Naive B cell (primary cell): ENCODE data around the gene TMEM9. TPM values are rescaled to one million over a fixed set of nuclear protein-coding genes. Genes with fewer than 3 reads are reported as not detected.

ENCODE experiments used
- ATAC-seq, 2 donors: fragments of 150-1000 bp; cut with Tn5 transposase; 2 replicates each; pipeline ENCODE4 v1.10.0; 2021; ENCODE audit warnings: low read depth in 2 of 2, mild to moderate bottlenecking in 2 of 2, moderate library complexity in 2 of 2
- DNase-seq: peaks from one replicate; pipeline ENCODE4 v3.0.0; 2022
- H3K27ac Mint-ChIP-seq, 6 donors: one replicate each; pipeline ENCODE4 v1.8.0; 2020 to 2022; ENCODE audit warnings: mild to moderate bottlenecking in 6 of 6, mixed read lengths in 6 of 6, moderate library complexity in 5 of 6, inconsistent platforms in 2 of 6
- H3K27me3 Mint-ChIP-seq, 3 donors: one replicate each; pipeline ENCODE4 v1.8.0; 2021 to 2022; ENCODE audit warnings: mixed read lengths in 3 of 3, mild to moderate bottlenecking in 1 of 3
- H3K36me3 Mint-ChIP-seq, 2 donors: one replicate each; pipeline ENCODE4 v1.8.0; 2020 to 2022; ENCODE audit warnings: mixed read lengths in 2 of 2, inconsistent platforms in 1 of 2, mild to moderate bottlenecking in 1 of 2
- H3K4me1 Mint-ChIP-seq, 3 donors: one replicate each; pipeline ENCODE4 v1.8.0; 2020 to 2022; ENCODE audit warnings: mixed read lengths in 3 of 3, inconsistent platforms in 1 of 3, mild to moderate bottlenecking in 1 of 3, moderate library complexity in 1 of 3
- H3K4me3 Mint-ChIP-seq, 8 donors: one replicate each; pipeline ENCODE4 v1.8.0; 2020 to 2022; ENCODE audit warnings: mild to moderate bottlenecking in 8 of 8, mixed read lengths in 8 of 8, moderate library complexity in 8 of 8, inconsistent platforms in 2 of 8
- H3K9me3 Mint-ChIP-seq, 7 donors: one replicate each; pipeline ENCODE4 v1.8.0; 2020 to 2022; ENCODE audit warnings: mixed read lengths in 7 of 7, mild to moderate bottlenecking in 5 of 7, inconsistent platforms in 2 of 7, moderate library complexity in 1 of 7
- polyA plus RNA-seq, 6 donors: library from polyadenylated mRNA; unstranded; fragments of 300-500 nt; fragmentation: Illumina TruSeq; gene quantifications; one replicate each; pipeline ENCODE4 v1.2.3, GENCODE V29; 2021; ENCODE audit warnings: low read depth in 6 of 6

The TMEM9 gene
- polyA plus RNA-seq, 6 donors from 2014 or later: 24.6 to 43.5 (median 31.4) TPM

DNA sequence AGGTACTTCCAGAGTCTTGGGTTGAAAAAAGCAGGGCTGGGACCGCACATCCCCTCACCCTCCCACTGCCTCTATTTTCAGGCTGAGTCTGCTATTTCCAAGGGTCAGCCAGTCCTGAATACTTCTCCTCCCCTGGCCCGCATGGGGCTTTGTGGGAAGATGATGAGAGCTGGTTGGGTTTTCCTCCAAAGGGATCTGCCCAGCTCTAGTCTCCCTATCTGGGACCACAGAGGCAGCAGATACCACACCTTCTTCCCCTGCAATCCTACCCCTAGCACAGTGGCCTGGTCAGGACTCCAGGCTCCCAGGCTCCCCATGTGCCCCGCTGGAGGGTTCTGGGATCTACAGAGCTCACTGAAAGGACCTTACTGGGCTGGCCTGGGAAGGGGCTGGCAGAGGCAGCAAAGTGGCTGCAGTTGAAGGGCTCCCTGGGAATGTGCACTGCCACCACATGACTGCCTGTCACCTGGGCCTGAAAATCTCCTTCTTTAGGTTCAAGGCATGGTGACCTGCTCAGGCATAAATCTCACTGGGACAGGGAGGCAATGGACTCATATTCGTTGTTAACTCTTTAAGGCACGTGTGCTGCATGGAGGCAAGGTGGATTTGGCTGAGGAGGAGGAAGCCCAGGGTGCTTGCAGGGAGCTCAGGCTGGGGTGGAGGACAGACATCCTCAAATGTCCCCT lies 55.1 kb downstream of the TMEM9 start:
- Mint-ChIP-seq H3K27ac (no peak overlapping the region), H3K4me1 (peaks cover 2 to 7% (median 4%) of the 10 kb centered on the region in 3 donors), H3K27me3 (peaks cover 0 to 19% (median 7%) of the 10 kb centered on the region in 3 donors), H3K9me3 (no peaks in the 10 kb centered on the region), H3K36me3 (no peaks in the 10 kb centered on the region), H3K4me3 (no peak overlapping the region)
- no peak for ATAC-seq
- no peak for DNase-seq

DNA sequence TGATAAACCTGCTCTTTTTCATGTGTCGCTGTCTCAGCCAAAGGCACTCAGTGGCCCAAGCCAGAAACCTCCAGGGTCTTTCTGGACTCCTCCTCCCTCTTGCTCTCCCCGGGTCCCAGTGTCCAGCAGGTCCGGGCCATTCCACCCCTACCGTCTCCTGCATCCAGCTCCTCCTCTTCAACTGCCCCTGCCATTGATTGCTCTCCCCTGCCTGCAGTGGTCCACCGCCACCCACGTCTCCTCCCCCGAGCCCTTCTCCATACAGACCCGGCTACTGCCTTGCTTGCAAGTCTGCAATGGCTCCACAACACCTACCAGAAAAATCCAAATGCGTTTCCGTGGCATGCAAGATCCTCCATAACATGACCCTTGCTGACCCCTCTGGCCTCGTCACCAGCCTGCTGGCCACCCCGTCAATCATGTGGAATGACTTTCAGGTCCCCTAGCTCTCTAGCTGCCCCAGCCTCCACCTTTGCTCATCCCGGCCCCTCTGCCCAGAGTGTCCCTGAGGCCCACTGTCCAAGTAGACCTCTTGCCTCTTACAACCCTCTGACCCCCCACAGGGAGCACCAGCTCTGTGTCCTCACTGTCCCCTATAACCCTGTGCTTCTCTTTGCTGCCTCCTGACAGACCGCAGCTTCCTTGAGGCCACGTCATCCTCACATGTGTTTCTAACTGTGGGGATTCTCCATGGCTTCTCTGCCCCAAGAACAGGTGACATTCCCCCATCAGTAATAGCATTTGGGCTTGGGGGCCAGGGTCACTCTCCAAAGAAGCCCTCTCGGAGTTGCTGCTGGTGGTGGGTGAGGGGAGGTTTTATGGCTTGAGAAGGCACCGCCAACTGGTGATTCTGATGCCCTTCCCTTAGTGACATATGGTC lies 57.1 kb downstream of the TMEM9 start:
- H3K27me3 Mint-ChIP-seq: peaks cover 0 to 19% (median 7%) of the 10 kb centered on the region in 3 donors
- H3K36me3 Mint-ChIP-seq: no peaks in the 10 kb centered on the region
- H3K4me1 Mint-ChIP-seq: peaks cover 2 to 7% (median 4%) of the 10 kb centered on the region in 3 donors
- no peaks in the 10 kb centered on the region for H3K9me3 Mint-ChIP-seq
- ATAC-seq (no peak), DNase-seq (no peak)
- H3K27ac Mint-ChIP-seq: peak overlapping the region in 3 of 6 donors; percentile 1 to 45 (median 33)
- H3K4me3 Mint-ChIP-seq: no peak overlapping the region

DNA sequence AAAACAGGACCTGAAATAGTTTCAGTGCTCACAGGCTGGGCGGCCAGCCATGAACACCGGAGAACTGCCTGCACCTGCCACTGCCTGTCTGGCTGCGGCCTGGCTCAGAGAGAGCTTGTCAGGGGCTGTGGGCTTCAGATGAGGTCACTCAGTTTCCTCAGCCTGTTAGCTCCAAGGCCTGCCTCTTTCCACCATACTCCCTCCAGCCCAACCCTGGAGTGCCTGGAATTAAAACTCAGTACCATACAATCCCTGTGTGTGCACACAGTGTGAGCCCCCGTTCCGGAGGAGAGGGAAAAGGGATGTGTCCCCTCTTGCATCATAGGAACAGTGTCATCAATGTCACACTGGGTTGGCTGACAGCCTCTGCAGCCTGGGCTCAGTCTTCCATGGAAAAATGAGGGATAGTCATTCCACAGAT lies 58.2 kb downstream of the TMEM9 start:
- peak; percentile 20 for DNase-seq
- no peaks in the 10 kb centered on the region for H3K9me3 Mint-ChIP-seq
- H3K27ac Mint-ChIP-seq: no peak overlapping the region
- H3K4me1 Mint-ChIP-seq: peaks cover 2 to 7% (median 4%) of the 10 kb centered on the region in 3 donors
- peak; percentile 75 for ATAC-seq
- H3K4me3 Mint-ChIP-seq: no peak overlapping the region
- H3K27me3 Mint-ChIP-seq: peaks cover 0 to 19% (median 12%) of the 10 kb centered on the region in 3 donors
- no peaks in the 10 kb centered on the region for H3K36me3 Mint-ChIP-seq

DNA sequence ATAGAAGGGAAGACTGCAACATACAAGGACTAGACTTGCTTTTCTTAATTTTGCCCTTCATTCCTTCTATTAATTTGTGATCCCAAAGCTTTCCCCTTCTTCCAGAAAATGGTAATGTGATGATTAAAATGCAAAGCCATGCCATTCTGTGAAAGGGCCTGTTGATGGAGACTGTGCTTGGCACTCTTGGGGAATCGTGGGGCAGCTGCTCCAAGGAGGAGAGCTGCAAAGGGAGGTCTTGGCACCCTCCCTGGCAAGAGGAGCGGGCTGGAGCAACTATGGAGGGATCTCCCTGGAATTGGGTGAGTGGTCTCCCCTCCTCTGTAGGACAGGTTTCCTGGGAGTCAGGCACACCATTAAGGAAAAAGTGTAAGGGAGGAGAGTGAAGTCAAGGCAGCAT lies 58.7 kb downstream of the TMEM9 start:
- Mint-ChIP-seq H3K27me3 (peaks cover 0 to 19% (median 12%) of the 10 kb centered on the region in 3 donors), H3K4me1 (peaks cover 2 to 7% (median 4%) of the 10 kb centered on the region in 3 donors), H3K4me3 (no peak overlapping the region), H3K36me3 (no peaks in the 10 kb centered on the region), H3K27ac (peak overlapping the region in 1 of 6 donors; percentile 29), H3K9me3 (no peaks in the 10 kb centered on the region)
- ATAC-seq: no peak
- no peak for DNase-seq

DNA sequence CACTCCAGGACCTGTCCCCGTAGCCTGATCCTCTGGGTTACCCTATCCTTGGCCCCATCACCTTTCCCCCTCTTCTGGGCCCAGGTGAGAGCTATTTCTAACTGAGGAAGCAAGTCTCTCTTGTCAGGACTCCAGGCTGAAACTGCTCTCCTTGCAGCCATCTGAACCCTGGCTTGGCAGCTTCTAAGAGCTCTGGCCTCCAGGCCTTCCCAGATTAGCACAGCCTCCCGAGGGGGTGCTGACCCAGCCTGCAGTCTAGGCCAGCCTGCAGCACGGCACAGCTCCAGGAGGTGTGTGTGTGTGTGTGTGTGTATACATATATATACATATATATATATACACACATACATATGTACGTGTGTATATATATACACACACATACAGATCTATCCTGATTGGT lies 59.4 kb downstream of the TMEM9 start:
- DNase-seq (no peak), ATAC-seq (no peak)
- H3K4me3 Mint-ChIP-seq: peak overlapping the region in 1 of 8 donors; percentile 16
- peaks cover 0 to 19% (median 12%) of the 10 kb centered on the region in 3 donors for H3K27me3 Mint-ChIP-seq
- H3K36me3 Mint-ChIP-seq: no peaks in the 10 kb centered on the region
- H3K4me1 Mint-ChIP-seq: peaks cover 2 to 7% (median 4%) of the 10 kb centered on the region in 3 donors
- no peaks in the 10 kb centered on the region for H3K9me3 Mint-ChIP-seq
- H3K27ac Mint-ChIP-seq: no peak overlapping the region

DNA sequence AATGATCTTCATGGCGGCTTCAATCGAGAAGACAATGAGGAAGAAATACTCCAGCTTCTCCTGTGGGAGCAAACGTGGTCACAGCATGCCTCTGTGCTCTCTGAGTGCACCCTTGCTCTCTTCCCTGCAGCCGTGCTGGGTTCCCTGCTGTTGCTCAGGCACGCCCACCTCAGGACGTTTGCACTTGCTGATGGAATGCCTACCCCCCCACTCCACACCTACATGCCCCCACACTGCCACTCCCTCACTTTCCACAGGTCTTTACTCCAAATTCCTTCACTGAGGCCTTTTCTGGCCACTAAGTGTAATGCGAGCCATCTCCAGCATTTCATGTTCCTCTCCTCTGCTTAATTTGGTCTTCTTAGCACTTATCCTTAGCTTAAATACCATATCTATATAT lies 60.3 kb downstream of the TMEM9 start:
- Mint-ChIP-seq H3K4me1 (peaks cover 2 to 7% (median 4%) of the 10 kb centered on the region in 3 donors), H3K4me3 (no peak overlapping the region), H3K27ac (no peak overlapping the region), H3K27me3 (peaks cover 0 to 12% (median 12%) of the 10 kb centered on the region in 3 donors), H3K9me3 (no peaks in the 10 kb centered on the region), H3K36me3 (no peaks in the 10 kb centered on the region)
- ATAC-seq (no peak), DNase-seq (no peak)

DNA sequence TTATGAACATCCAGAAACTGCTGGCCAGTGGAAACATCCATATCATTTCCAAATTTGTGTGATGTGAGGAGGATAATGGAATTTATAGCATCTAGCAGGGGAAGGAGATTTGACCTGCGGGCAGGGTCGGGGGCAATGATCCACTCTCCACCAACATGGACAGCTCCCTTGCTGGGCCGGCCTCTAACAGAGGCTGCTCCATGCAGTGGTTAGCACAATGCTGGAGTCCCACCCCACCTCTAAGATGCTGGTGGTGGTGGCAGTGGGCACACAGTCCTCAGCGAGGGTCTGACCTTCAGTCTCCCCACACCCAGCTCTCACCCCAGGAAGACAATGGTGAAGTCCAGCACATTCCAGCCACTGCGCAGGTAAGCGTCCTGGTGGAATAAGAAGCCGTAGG lies 60.7 kb downstream of the TMEM9 start:
- no peak overlapping the region for H3K4me3 Mint-ChIP-seq
- H3K27me3 Mint-ChIP-seq: peaks cover 0 to 12% (median 12%) of the 10 kb centered on the region in 3 donors
- H3K36me3 Mint-ChIP-seq: no peaks in the 10 kb centered on the region
- H3K9me3 Mint-ChIP-seq: no peaks in the 10 kb centered on the region
- no peak for ATAC-seq
- no peak overlapping the region for H3K27ac Mint-ChIP-seq
- no peak for DNase-seq
- peaks cover 2 to 7% (median 4%) of the 10 kb centered on the region in 3 donors for H3K4me1 Mint-ChIP-seq

DNA sequence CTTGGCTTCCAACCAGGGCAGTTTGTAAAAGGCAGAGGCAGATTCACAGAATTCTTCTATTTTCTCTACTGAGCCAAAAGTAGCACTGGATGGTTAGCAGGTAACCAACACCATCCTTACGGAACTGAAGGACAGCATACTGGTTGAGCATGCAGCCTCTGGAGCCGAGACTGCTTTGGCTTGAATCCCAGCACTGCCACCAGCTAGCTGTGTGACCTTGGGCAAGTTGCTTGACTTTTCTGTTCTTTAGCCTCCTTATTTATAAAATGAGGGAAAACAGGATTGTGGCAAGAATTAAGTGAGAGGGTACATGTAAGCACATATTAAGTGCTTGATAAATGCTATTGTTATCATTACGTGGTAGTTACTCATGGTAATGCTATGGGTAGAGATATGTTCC lies 61.5 kb downstream of the TMEM9 start:
- ATAC-seq (no peak), DNase-seq (no peak)
- Mint-ChIP-seq H3K36me3 (no peaks in the 10 kb centered on the region), H3K27ac (peak overlapping the region in 1 of 6 donors; percentile 50), H3K4me1 (peaks cover 2 to 7% (median 4%) of the 10 kb centered on the region in 3 donors), H3K9me3 (no peaks in the 10 kb centered on the region), H3K27me3 (peaks cover 5 to 18% (median 12%) of the 10 kb centered on the region in 3 donors), H3K4me3 (no peak overlapping the region)

DNA sequence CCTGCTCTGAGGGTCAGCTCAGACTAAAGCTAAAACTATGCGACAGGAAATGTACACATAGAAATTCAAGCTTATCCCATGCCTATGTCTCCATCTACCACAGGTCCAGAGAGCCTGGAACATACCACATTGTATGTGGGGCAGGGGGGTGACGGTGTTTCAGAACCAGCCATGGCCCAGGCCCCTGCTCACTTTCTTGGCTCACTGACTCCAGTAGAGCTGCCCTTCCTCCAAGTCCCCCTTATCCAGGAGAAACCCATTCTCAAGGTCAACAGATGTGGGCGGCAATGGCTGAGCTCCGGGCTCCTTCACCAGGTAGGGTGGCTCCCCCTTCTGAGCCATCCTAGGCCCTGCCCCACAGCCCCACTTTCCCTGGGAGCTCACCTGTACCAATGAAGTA lies 63.0 kb downstream of the TMEM9 start:
- Mint-ChIP-seq H3K4me3 (no peak overlapping the region), H3K27me3 (peaks cover 7 to 23% (median 8%) of the 10 kb centered on the region in 3 donors), H3K36me3 (no peaks in the 10 kb centered on the region), H3K4me1 (peaks cover 0 to 7% (median 2%) of the 10 kb centered on the region in 3 donors), H3K9me3 (no peaks in the 10 kb centered on the region), H3K27ac (no peak overlapping the region)
- DNase-seq (no peak), ATAC-seq (no peak)

DNA sequence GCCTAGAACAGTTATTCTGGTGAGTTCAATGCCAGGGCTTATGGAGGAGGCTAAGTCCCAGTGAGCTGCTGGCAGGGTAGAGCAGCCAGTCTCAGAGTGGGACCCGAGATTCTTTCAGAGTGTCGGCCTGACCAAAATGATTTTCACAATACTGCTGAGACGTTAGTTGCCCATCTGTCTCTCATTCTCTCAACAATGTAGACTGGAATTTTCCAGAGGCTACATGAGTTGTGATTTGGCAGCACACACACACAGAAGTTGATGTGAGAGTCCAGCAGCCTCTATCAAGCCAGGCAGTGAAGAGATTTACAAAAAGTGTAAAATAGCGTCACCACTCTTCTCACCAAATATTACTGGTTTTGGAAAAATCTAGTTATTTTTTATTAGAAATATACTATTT lies 63.7 kb downstream of the TMEM9 start:
- Mint-ChIP-seq H3K9me3 (no peaks in the 10 kb centered on the region), H3K4me1 (peaks cover 0 to under 1% (median 0%) of the 10 kb centered on the region in 3 donors), H3K27ac (no peak overlapping the region), H3K4me3 (no peak overlapping the region), H3K36me3 (no peaks in the 10 kb centered on the region), H3K27me3 (peaks cover 10 to 23% (median 14%) of the 10 kb centered on the region in 3 donors)
- no peak for DNase-seq
- no peak for ATAC-seq

DNA sequence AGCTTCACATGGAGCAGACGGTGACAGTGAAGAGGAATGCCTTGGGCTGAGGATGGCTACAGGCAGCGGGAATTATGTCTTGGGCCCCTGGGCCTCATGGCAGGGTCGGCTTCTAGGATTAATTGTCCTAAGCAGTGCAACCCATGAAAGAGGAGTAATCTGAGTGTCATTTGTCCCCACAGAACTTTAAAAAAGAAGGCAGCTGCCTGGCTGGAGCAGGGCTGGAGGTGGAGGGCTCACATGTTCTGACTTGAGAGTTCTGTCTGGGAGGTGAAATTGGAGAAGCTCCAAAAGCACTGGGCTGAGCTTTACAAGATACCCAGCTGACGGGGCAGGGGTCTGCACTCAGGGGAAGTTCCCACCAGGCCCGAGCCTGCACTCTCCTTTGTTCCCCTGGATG lies 64.7 kb downstream of the TMEM9 start:
- Mint-ChIP-seq H3K27me3 (peaks cover 13 to 29% (median 23%) of the 10 kb centered on the region in 3 donors), H3K9me3 (no peaks in the 10 kb centered on the region), H3K27ac (no peak overlapping the region), H3K36me3 (no peaks in the 10 kb centered on the region), H3K4me1 (no peaks in the 10 kb centered on the region), H3K4me3 (no peak overlapping the region)
- no peak for ATAC-seq
- DNase-seq: no peak

DNA sequence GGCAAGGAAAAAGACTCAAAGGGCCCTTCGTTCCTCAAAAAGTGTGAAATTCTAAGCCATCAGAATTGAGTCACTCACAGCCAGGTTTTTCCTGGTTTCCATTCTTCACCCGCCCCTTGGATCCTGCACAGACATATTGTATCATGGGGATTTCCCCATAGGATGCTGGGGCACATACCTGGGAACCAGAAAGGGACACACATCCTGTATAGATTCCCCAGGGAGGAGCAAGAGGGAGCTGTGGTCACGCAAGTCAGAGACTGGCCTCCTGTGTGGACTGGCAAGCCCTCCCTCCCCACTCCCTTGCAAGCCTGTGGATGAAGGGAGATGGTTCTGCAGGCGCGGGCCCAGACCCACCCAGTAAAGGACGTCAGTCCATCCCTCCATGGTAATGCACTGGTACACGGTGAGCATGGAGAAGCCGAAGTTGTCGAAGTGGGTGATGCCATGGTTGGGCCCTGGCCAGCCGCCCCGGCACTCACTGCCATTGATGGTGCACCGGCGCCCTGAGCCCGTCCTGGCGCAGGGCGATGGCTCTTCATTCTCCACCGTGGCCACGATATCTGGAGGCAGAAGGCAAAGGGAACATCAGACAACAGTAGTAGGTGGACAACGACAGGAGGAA lies 65.3 kb downstream of the TMEM9 start:
- Mint-ChIP-seq H3K4me1 (no peaks in the 10 kb centered on the region), H3K9me3 (no peaks in the 10 kb centered on the region), H3K27ac (no peak overlapping the region), H3K27me3 (peaks cover 13 to 32% (median 23%) of the 10 kb centered on the region in 3 donors), H3K36me3 (no peaks in the 10 kb centered on the region), H3K4me3 (no peak overlapping the region)
- no peak for ATAC-seq
- no peak for DNase-seq

DNA sequence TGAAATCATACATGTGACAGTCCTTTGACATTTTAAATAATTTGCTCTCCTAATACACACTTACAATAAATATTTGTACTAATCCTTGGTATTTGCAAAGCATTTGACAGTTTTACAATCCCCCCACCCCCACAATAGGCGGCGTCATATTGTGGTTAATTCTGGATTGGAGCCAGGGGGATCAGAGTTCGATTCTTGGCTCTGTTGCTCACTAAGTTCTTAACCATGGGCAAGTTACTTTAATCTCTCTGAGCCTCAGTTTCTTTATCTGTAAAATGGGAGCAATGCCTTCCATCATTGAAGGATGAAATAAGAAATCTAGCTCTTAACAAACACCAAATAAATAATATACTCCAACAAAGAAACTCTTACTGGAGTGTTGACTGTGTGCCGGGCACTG lies 65.9 kb downstream of the TMEM9 start:
- no peaks in the 10 kb centered on the region for H3K4me1 Mint-ChIP-seq
- no peak overlapping the region for H3K27ac Mint-ChIP-seq
- peaks cover 13 to 32% (median 23%) of the 10 kb centered on the region in 3 donors for H3K27me3 Mint-ChIP-seq
- no peak for DNase-seq
- H3K4me3 Mint-ChIP-seq: no peak overlapping the region
- H3K36me3 Mint-ChIP-seq: no peaks in the 10 kb centered on the region
- no peak for ATAC-seq
- no peaks in the 10 kb centered on the region for H3K9me3 Mint-ChIP-seq
